Middle frontal gyrus (tissue), 1 donor: Measurements from ENCODE around the gene ANKRD10.
"Not testable (repeated sequence)": the region's sequence is repeated elsewhere in the genome, so short reads cannot be mapped to it uniquely, and the experiment has no call there.

Experiments used
- DNase-seq: peaks from one replicate; pipeline ENCODE4 v3.0.0-alpha.2; 2015; ENCODE audit warnings: low spot score; ENCODE audit errors: extremely low spot score

The ANKRD10 gene

GRCh38 chr13:110867380-110867779, 47.5 kb downstream of the ANKRD10 start:
- no peak for DNase-seq

- DNase-seq, result no peak
These were observed 48.2 kb downstream of the ANKRD10 start for GRCh38 chr13:110866491-110867170.

- DNase-seq, result no peak
These were observed 51.2 kb downstream of the ANKRD10 start for GRCh38 chr13:110863685-110864084.

GRCh38 chr13:110860983-110861382, 53.9 kb downstream of the ANKRD10 start:
- no peak for DNase-seq

- DNase-seq, result no peak
These were observed 57.7 kb downstream of the ANKRD10 start for GRCh38 chr13:110856942-110857835.

GRCh38 chr13:110855363-110855762, 59.5 kb downstream of the ANKRD10 start:
- no peak for DNase-seq

- no peak for DNase-seq
These were observed 60.0 kb downstream of the ANKRD10 start for GRCh38 chr13:110854866-110855265.

GRCh38 chr13:110853235-110853721, 61.6 kb downstream of the ANKRD10 start:
- DNase-seq, result no peak

- no peak for DNase-seq
These were observed 64.0 kb downstream of the ANKRD10 start for GRCh38 chr13:110850840-110851239.

GRCh38 chr13:110850006-110850405, 64.9 kb downstream of the ANKRD10 start:
- DNase-seq, result no peak

- DNase-seq, result no peak
These were observed 69.3 kb downstream of the ANKRD10 start for GRCh38 chr13:110845520-110845919.

GRCh38 chr13:110841846-110842245, 73.0 kb downstream of the ANKRD10 start:
- DNase-seq, result no peak

GRCh38 chr13:110841406-110841805, 73.5 kb downstream of the ANKRD10 start:
- DNase-seq, result no peak

- no peak for DNase-seq
These were observed 75.9 kb downstream of the ANKRD10 start for GRCh38 chr13:110838867-110839538.

GRCh38 chr13:110838116-110838515, 76.8 kb downstream of the ANKRD10 start:
- no peak for DNase-seq

- DNase-seq, result not testable (repeated sequence)
These were observed 77.3 kb downstream of the ANKRD10 start for GRCh38 chr13:110837397-110838061.

GRCh38 chr13:110836605-110836903, 78.3 kb downstream of the ANKRD10 start:
- no peak for DNase-seq

- DNase-seq, result no peak
These were observed 78.9 kb downstream of the ANKRD10 start for GRCh38 chr13:110835721-110836604.

GRCh38 chr13:110834572-110834971, 80.3 kb downstream of the ANKRD10 start:
- no peak for DNase-seq

- no peak for DNase-seq
These were observed 82.3 kb downstream of the ANKRD10 start for GRCh38 chr13:110832531-110832930.

GRCh38 chr13:110832205-110832479, 82.7 kb downstream of the ANKRD10 start:
- no peak for DNase-seq
